Measurements from ENCODE around the gene PPP2CA.
"Not testable (repeated sequence)": the region's sequence is repeated elsewhere in the genome, so short reads cannot be mapped to it uniquely, and the experiment has no call there.

PPP2CA gene

GRCh38 chr5:134225780-134226440 is at the start of gene PPP2CA:
PPP2CA (minus strand) TSS chr5:134226073; CDS start chr5:134225861, 212 bp downstream.
- DNase-seq (ENCODE audit: low read depth in 3 of 3): peak; percentile 97 to 100 (median 99)

- no peak for DNase-seq (ENCODE audit: low read depth in 3 of 3)
Measured at GRCh38 chr5:134273642-134274395, 47.9 kb upstream of the PPP2CA start.

- no peak for DNase-seq (ENCODE audit: low read depth in 3 of 3)
Measured at GRCh38 chr5:134271059-134271458, 45.2 kb upstream of the PPP2CA start.

- DNase-seq (ENCODE audit: low read depth in 3 of 3): no peak
Measured at GRCh38 chr5:134268919-134269318, 43.0 kb upstream of the PPP2CA start.

- DNase-seq (ENCODE audit: low read depth in 3 of 3): no peak
Measured at GRCh38 chr5:134268019-134268601, 42.2 kb upstream of the PPP2CA start.

GRCh38 chr5:134267366-134268018 is 41.6 kb upstream of the PPP2CA start:
- no peak for DNase-seq (ENCODE audit: low read depth in 3 of 3)

GRCh38 chr5:134263801-134264200 is 37.9 kb upstream of the PPP2CA start:
- no peak for DNase-seq (ENCODE audit: low read depth in 3 of 3)

GRCh38 chr5:134262629-134263028 is 36.8 kb upstream of the PPP2CA start:
- not testable (repeated sequence) for DNase-seq (ENCODE audit: low read depth in 3 of 3)

GRCh38 chr5:134258896-134259295 is 33.0 kb upstream of the PPP2CA start:
- DNase-seq (ENCODE audit: low read depth in 3 of 3): no peak

GRCh38 chr5:134257176-134257575 is 31.3 kb upstream of the PPP2CA start:
- no peak for DNase-seq (ENCODE audit: low read depth in 3 of 3)

- no peak for DNase-seq (ENCODE audit: low read depth in 3 of 3)
Measured at GRCh38 chr5:134255418-134256150, 29.7 kb upstream of the PPP2CA start.

GRCh38 chr5:134253368-134254153 is 27.7 kb upstream of the PPP2CA start:
- not testable (repeated sequence) for DNase-seq (ENCODE audit: low read depth in 3 of 3)

GRCh38 chr5:134252671-134253070 is 26.8 kb upstream of the PPP2CA start:
- DNase-seq (ENCODE audit: low read depth in 3 of 3): no peak

GRCh38 chr5:134250949-134251348 is 25.1 kb upstream of the PPP2CA start:
- DNase-seq (ENCODE audit: low read depth in 3 of 3): no peak

- no peak for DNase-seq (ENCODE audit: low read depth in 3 of 3)
Measured at GRCh38 chr5:134249469-134250379, 23.9 kb upstream of the PPP2CA start.

- no peak for DNase-seq (ENCODE audit: low read depth in 3 of 3)
Measured at GRCh38 chr5:134248256-134248655, 22.4 kb upstream of the PPP2CA start.

- no peak for DNase-seq (ENCODE audit: low read depth in 3 of 3)
Measured at GRCh38 chr5:134247428-134248224, 21.8 kb upstream of the PPP2CA start.

GRCh38 chr5:134246771-134247427 is 21.0 kb upstream of the PPP2CA start:
- DNase-seq (ENCODE audit: low read depth in 3 of 3): no peak
